Activated naive CD4-positive, alpha-beta T cell (primary cell): ENCODE measurements around the gene ACER3.
"Not testable (repeated sequence)": the region's sequence is repeated elsewhere in the genome, so short reads cannot be mapped to it uniquely, and the experiment has no call there.

Experiments used
- DNase-seq, 4 experiments: peaks; one replicate each; lab custom pipeline; 2025; lab: John Stamatoyannopoulos, UW

Gene ACER3

DNA sequence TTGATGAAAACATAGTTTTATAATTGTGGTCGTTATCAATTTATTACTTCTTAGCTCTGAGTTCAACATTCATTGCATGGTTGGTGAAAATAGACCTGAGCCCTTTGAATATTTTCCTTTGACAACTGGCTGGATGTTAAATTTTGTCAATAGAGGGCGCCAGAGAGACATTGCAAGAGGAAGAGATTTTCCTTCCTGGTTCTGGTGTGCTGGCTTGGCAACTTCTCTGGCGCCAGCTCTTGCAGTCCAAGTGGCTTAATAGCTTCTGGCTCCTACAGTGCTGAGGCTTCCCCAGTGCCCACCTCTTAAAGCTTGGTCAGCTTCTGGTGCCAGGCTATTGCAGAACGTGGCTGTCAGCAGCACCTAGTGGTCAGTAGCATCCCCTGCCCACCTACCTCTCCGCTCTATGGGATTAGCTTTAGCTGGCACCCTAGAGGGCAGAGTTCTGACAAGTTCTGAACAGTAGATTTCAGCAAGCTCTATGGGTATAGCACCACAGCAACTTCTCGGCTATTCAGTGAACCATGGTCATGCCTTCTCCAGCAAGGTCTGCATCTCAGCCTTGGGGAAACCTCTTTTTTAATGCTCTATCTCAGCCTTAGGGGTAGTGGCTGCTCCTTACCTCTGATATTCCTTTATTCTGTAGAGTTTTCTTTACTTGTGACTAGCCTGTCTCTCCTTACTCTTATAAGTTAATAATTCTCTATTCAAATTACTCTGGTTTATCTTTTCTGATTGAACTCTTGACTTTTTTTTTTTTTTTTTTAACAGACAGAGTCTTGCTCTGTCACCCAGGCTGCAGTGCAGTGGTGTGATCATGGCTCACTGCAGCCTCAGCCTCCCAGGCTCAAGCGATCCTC lies 59.4 kb downstream of the ACER3 start:
- DNase-seq = peak in 1 of 4 experiments; percentile 6

GRCh38 chr11:76927160-76927559 lies 66.4 kb downstream of the ACER3 start:
- DNase-seq = no peak

DNA sequence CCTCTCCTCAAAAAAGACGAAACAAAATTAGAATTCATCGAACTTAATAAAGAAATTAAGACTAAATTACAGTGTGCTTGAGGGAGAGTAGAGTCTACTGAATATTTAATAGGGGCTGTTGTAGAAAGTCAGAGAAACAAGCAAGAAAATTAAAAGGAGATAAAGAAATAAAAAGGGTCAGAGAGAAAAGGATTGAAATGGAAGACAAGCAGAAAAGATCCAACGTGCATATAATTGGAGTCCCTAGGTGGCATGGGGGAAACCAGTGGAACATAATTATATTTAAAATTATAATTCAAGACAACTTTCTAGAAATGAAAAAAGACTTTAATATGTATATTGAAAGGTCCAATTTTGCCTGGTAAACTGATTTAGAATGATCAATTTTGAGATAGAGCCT lies 74.3 kb downstream of the ACER3 start:
- DNase-seq = no peak

GRCh38 chr11:76939219-76939631 lies 78.5 kb downstream of the ACER3 start:
- no peak for DNase-seq

- DNase-seq = no peak
Observed at GRCh38 chr11:76944225-76944624, 83.5 kb downstream of the ACER3 start.

GRCh38 chr11:76946223-76946622 lies 85.5 kb downstream of the ACER3 start:
- DNase-seq = no peak

GRCh38 chr11:76947190-76947589 lies 86.5 kb downstream of the ACER3 start:
- DNase-seq = no peak

DNA sequence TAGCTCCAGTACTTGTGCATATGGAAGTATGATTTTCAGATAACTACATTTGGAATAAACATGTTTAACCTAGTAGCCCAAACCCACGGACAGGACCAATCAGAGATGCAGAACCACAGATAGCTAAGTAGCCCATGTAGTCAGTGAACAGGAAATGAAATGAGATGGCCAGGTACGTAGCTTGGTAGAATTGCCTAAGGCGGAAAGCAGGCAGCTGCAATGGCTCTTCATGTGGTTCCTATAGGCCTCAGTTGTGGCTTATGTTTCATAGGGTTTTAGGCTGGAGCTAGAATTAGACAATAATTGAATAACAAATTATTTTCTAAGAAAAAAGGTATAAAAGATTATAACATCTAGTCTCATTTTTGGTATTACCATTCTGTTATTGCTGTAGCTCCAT lies 87.1 kb downstream of the ACER3 start:
- no peak for DNase-seq

DNA sequence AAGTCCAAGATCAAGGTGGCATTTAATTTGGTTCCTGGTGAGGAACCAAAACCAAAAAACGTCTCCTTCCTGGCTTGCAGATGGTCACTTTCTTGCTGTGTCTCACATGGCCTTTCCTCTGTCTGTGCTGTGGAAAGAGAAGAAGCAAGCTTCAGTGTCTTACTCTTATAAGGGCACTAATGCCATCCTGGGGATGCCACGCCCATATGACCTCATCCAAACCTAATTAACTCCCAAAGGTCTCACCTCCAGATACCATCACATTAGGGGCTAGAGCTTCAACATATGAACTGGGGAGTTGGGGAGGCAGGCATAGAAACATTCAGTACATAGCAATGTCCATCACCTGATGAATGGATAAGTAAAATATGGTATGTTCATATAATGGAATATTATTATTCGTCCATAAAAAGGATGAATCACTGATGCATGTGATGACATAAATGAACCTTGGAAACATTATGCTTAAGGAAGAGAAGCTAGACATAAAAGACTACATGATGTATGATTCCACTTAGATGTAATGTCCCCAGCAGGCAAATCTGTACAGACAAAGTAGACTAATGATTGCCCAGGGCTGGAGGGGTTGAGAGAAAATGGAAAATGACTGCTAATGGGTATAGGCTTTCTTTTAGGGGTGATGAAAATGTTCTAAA lies 94.9 kb downstream of the ACER3 start:
- DNase-seq = no peak

GRCh38 chr11:76962583-76963416 lies 102.1 kb downstream of the ACER3 start:
- DNase-seq = no peak

DNA sequence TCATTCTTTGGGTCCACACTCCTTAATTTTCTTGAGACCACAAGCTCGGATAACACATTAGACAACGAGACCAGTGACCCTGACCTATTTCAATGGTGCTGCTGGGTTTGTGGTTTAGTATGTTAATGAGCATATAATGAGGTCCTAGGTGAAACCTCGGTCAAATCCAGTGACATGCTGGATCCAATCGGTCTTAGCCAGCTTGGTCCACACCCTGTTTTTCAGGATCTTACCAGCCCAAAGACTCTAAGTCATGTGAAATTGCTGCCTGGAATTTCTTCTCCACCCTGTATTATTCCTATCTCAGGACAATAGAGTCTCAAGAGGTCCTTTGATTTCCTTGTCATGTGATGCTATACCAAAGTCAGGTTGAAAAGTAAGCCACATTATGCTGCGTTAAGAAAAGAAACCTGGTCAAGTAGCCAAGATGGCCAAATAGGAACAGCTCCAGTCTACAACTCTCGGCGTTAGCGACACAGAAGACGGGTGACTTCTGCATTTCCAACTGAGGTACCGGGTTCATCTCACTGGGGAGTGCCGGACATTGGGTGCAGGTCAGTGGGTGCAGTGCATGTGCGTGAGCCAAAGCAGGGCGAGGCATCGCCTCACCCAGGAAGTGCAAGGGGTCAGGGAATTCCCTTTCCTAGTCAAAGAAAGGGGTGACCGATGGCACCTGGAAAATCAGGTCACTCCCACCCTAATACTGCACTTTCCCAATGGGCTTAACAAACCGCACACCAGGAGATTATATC lies 102.9 kb downstream of the ACER3 start:
- DNase-seq = not testable (repeated sequence)

DNA sequence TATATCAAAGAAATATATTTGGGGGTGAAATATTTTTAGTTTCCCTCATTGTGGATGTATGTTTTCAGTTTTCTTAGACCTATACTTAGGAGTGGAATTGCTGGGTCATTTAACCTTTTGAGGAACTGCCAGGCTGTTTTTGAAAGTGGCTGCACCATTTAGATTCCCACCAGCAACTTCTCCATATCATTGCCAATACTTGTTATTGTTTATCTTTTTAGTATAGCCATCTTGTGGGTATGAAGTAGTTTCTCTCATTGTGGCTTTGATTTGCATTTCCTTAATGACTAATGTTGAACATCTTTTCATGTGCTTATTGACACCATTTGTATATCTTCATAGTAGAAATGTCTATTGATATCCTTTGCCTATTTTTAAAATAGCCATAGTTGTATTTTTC lies 111.3 kb downstream of the ACER3 start:
- DNase-seq = no peak

DNA sequence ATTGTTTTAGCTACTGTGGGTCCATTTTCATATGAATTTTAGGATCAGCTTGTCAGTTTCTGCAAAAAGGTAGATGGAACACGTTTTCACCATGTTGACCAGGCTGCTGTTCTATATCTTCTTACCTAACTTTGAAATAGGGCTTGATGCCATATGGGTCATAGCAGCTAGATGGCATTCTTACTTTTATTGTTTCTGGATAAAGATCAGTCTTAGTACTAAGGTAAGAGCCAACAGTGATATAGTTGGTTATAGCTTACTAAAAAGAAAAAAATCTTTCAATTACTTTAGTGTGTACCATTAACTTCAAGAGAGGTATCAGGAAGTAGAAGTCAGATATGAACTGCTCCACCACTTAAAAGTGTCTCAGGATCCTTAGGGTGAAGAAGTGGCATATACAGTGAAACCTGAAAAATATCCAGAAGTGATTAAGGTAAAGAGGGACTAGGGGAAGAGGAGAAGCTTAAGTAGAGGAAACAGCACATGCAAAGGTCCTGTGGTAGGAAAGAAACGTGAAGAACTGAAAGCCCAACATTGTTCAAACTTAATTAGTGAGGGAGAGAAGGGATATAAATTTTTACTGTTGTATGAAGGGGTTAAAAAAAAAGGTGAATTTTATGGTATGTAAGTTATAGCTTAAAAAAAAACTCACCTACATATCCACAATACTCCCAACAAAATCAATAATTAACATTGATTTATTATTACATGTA lies 113.6 kb downstream of the ACER3 start:
- DNase-seq = no peak

DNA sequence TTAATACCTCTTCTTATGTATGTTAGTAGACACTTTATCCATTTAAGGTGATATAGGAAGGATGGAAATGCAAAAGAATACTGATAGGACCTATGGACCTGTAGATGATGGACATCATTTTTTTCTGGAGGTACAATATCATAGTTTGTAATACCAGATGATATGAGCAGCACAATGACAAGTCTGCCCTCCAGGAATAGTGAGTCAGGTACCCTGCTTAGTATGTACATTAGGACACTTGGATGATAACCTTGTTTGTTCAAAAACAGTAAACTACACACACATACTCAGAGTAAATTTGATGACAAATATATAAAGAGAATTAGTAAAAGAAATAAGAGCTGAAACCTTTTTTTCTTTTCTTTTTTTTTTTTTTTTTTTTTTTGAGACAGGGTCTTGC lies 114.8 kb downstream of the ACER3 start:
- DNase-seq = no peak

GRCh38 chr11:76977791-76978190 lies 117.1 kb downstream of the ACER3 start:
- no peak for DNase-seq

DNA sequence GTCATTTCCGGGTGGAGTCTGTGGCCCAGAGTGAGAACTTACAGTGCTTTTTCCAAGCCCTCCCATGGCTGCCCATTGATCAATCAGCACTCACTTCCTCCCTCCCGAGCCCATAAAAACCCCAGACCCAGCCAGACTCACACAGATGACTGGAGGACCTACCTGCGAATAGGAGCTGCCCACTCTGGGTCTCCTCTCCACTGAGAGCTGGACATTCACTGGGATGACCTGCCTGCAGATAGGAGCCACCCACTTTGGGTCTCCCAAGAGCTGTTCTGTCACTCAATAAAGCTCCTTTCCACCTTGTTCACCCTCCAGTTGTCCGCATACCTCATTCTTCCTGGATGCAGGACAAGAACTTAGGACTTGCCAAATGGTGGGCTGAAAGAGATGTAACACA lies 117.5 kb downstream of the ACER3 start:
- no peak for DNase-seq

DNA sequence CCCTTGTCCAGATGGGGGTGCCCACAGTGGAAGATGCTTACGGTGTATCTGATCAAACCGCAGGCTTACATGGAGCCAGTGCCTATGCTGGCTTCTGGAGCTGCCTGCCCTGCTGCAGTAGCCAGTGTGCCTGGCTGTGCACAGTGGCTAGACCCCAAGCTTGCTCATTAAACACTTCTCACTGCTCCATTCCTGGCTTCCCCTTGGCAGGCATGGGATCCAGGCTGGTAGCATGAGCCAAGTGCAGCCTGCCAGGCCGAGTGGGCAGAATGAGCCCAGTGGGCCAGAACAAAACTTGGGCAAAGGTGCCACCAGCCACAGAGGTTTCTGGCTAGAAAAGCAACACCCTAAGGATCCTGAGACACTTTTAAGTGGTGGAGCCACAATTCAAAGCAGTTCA lies 118.1 kb downstream of the ACER3 start:
- no peak for DNase-seq

- DNase-seq = no peak
Observed at GRCh38 chr11:76980196-76980595, 119.5 kb downstream of the ACER3 start.

GRCh38 chr11:76984743-76985142 lies 124.0 kb downstream of the ACER3 start:
- no peak for DNase-seq

- no peak for DNase-seq
Observed at GRCh38 chr11:76987203-76987602, 126.5 kb downstream of the ACER3 start.

DNA sequence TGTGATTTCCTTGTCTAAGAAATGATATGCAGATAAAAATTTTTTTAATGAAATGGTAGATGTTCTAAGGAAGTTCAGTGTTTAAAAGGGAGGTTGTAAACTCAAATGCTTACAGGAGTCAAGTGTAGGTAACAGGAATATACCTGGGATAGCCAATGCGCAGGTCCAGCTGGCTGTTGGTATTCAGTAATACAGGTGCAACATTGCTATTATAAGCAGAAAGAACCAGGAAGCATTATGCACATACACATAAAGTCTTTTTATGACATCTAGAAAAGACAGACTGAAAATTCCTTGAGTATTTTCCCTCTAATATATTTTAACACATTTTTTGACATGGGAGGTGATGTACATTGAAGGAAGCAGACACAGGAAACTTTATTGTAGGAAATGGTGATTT lies 129.9 kb downstream of the ACER3 start:
- DNase-seq = no peak
